SK-N-SH (cell line): ENCODE data around the gene AZIN2.
A peak's percentile ranks its signal among the peaks of the same experiment; 100 is the strongest.

Source experiments
- CHD2 ChIP-seq: fragments of 150-350 bp; IDR thresholded peaks from 2 replicates; pipeline ENCODE4 v1.6.1; 2018; ENCODE audit warnings: low read length; ENCODE audit not compliant: partially characterized antibody
- CTCF ChIP-seq: fragments of 200-600 bp; sonication (generic); IDR thresholded peaks from 2 replicates; pipeline ENCODE4 v1.6.1; 2017; ENCODE audit warnings: antibody characterized with exemption, mild to moderate bottlenecking, moderate library complexity
- EP300 ChIP-seq, 2 experiments: IDR thresholded peaks; 2 replicates each; pipeline versions ENCODE4 v1.4.0 to v1.6.1; 2012; ENCODE audit warnings: borderline replicate concordance in 1 of 2, low read depth in 1 of 2, low read length in 1 of 2
- EZH2phosphoT487 ChIP-seq: fragments of 200-600 bp; sonication (generic); IDR thresholded peaks from 2 replicates; pipeline ENCODE4 v1.6.1; 2017; ENCODE audit warnings: low read depth, mixed run types, mild to moderate bottlenecking, antibody characterized with exemption, moderate library complexity, borderline replicate concordance
- GABPA ChIP-seq: IDR thresholded peaks from 2 replicates; pipeline ENCODE4 v1.4.0; 2012; ENCODE audit warnings: low read depth, mild to moderate bottlenecking
- MAX ChIP-seq: IDR thresholded peaks from 2 replicates; pipeline ENCODE4 v1.4.0; 2012; ENCODE audit warnings: low read depth
- NFIC ChIP-seq: IDR thresholded peaks from 2 replicates; pipeline ENCODE4 v1.4.0; 2012; ENCODE audit warnings: borderline replicate concordance
- POLR2AphosphoS5 ChIP-seq: IDR thresholded peaks from 2 replicates; pipeline ENCODE4 v1.6.1; 2012; ENCODE audit warnings: low read depth, low read length
- RAD21 ChIP-seq: IDR thresholded peaks from 2 replicates; pipeline ENCODE4 v1.6.1; 2012; ENCODE audit warnings: mild to moderate bottlenecking, low read length
- RCOR1 ChIP-seq: fragments of 150-350 bp; IDR thresholded peaks from 2 replicates; pipeline ENCODE4 v1.6.1; 2017; ENCODE audit warnings: antibody characterized with exemption, low read length
- REST ChIP-seq: IDR thresholded peaks from 2 replicates; pipeline ENCODE4 v1.6.1; 2012; ENCODE audit warnings: mild to moderate bottlenecking, low read depth, low read length, moderate library complexity
- SMC3 ChIP-seq: IDR thresholded peaks from 2 replicates; pipeline ENCODE4 v1.6.1; 2012; ENCODE audit warnings: low read depth, low read length, improper control_type of control experiment

GRCh38 chr1:33036526-33037503 is 44.1 kb upstream of the AZIN2 start, which contains the start of gene AK2:
- TF ChIP-seq POLR2AphosphoS5 (peak; percentile 17; the same call in 1 of the 2 replicates), CHD2 (peak; percentile 96), GABPA (peak; percentile 87), RAD21 (no peak), CTCF (no peak), EP300 (IDR thresholded peaks at IDR 0.05; ENCODE audit: borderline replicate concordance in 1 of 2, low read depth in 1 of 2, low read length in 1 of 2) (no peak), REST (0 out of 2 replicates have a peak, but pooled peaks have one; percentile 36), NFIC (no peak), EZH2phosphoT487 (no peak), RCOR1 (peak; percentile 33; the same call in 1 of the 2 replicates), MAX (peak; percentile 99), SMC3 (no peak)
